GM20431 (cell line): ENCODE measurements around the gene HPCAL1.

Experiments
- in situ Hi-C: fragments of 300-500 bp; cut with MseI, MboI; formaldehyde crosslinking; loops from one replicate; pipeline ENCODE4 v1.15.0; 2020; ENCODE audit warnings: low sequenced_read_pairs; ENCODE audit not compliant: unreplicated experiment

The HPCAL1 gene

GRCh38 chr2:10363861-10364610 lies 61.3 kb downstream of the HPCAL1 start:
- in situ Hi-C loops: no loop called here

- in situ Hi-C loops: no loop called here
Observed at GRCh38 chr2:10365412-10365811, 62.7 kb downstream of the HPCAL1 start.

- in situ Hi-C loops: no loop called here
Observed at GRCh38 chr2:10366601-10367270, 64.0 kb downstream of the HPCAL1 start.

GRCh38 chr2:10367472-10368439 lies 65.1 kb downstream of the HPCAL1 start:
- in situ Hi-C loops: no loop called here

GRCh38 chr2:10368491-10369231 lies 66.0 kb downstream of the HPCAL1 start:
- in situ Hi-C loops: no loop called here

- in situ Hi-C loops: no loop called here
Observed at GRCh38 chr2:10369269-10370255, 66.9 kb downstream of the HPCAL1 start.

GRCh38 chr2:10370390-10370789 lies 67.7 kb downstream of the HPCAL1 start:
- in situ Hi-C loops: no loop called here

GRCh38 chr2:10370895-10371294 lies 68.2 kb downstream of the HPCAL1 start:
- in situ Hi-C loops: no loop called here

- in situ Hi-C loops: no loop called here
Observed at GRCh38 chr2:10371441-10372196, 68.9 kb downstream of the HPCAL1 start.

GRCh38 chr2:10372203-10372861 lies 69.6 kb downstream of the HPCAL1 start:
- in situ Hi-C loops: no loop called here

- in situ Hi-C loops: no loop called here
Observed at GRCh38 chr2:10372862-10373240, 70.1 kb downstream of the HPCAL1 start.

GRCh38 chr2:10373931-10374330 lies 71.2 kb downstream of the HPCAL1 start:
- in situ Hi-C loops: no loop called here

- in situ Hi-C loops: no loop called here
Observed at GRCh38 chr2:10374362-10374943, 71.7 kb downstream of the HPCAL1 start.

GRCh38 chr2:10375570-10376281 lies 73.0 kb downstream of the HPCAL1 start:
- in situ Hi-C loops: no loop called here

- in situ Hi-C loops: no loop called here
Observed at GRCh38 chr2:10377052-10377746, 74.5 kb downstream of the HPCAL1 start.

- in situ Hi-C loops: no loop called here
Observed at GRCh38 chr2:10377747-10378085, 75.0 kb downstream of the HPCAL1 start.
